ENCODE data around the gene E4F1.

Gene E4F1

DNA sequence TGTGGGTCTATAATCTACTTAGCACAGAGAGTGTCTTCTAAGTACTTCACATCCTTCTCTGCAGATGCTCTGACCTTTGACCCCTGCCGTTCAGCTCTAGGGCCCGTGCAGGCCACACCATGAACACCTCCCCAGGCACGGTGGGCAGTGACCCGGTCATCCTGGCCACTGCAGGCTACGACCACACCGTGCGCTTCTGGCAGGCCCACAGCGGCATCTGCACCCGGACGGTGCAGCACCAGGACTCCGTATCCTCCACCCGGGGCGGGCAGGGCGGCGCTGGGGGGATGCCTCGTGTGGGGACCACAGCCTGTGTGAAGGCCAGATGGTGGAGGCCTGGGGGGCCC lies 17.5 kb upstream of the E4F1 start:
- no peak for DNase-seq (ENCODE audit: extremely low read depth, low read depth)
- H3K4me3 ChIP-seq (replicated peaks; ENCODE audit: low read depth, low read length) = peak overlapping the region; percentile 84
- TF ChIP-seq, protein P1, sequence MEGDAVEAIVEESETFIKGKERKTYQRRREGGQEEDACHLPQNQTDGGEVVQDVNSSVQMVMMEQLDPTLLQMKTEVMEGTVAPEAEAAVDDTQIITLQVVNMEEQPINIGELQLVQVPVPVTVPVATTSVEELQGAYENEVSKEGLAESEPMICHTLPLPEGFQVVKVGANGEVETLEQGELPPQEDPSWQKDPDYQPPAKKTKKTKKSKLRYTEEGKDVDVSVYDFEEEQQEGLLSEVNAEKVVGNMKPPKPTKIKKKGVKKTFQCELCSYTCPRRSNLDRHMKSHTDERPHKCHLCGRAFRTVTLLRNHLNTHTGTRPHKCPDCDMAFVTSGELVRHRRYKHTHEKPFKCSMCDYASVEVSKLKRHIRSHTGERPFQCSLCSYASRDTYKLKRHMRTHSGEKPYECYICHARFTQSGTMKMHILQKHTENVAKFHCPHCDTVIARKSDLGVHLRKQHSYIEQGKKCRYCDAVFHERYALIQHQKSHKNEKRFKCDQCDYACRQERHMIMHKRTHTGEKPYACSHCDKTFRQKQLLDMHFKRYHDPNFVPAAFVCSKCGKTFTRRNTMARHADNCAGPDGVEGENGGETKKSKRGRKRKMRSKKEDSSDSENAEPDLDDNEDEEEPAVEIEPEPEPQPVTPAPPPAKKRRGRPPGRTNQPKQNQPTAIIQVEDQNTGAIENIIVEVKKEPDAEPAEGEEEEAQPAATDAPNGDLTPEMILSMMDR (IDR thresholded peaks at IDR 0.05; ENCODE audit: low read depth, low read length, missing control alignments) = no peak

DNA sequence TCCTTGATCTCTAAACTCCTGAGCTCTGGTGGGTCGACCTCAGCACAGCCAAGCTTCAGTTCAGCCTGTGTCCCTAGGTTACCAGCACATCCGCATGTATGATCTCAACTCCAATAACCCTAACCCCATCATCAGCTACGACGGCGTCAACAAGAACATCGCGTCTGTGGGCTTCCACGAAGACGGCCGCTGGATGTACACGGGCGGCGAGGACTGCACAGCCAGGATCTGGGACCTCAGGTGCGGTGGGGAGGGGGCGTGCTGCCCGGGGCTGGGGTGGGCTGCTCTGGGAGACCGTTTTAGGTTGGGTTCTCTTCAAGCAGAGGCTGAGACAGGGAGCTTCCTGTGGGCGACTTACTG lies 17.0 kb upstream of the E4F1 start:
- TF ChIP-seq, protein P1 (IDR thresholded peaks at IDR 0.05; ENCODE audit: low read depth, low read length, missing control alignments) = no peak
- DNase-seq (ENCODE audit: extremely low read depth, low read depth) = no peak
- peak overlapping the region; percentile 84 for H3K4me3 ChIP-seq (replicated peaks; ENCODE audit: low read depth, low read length)

DNA sequence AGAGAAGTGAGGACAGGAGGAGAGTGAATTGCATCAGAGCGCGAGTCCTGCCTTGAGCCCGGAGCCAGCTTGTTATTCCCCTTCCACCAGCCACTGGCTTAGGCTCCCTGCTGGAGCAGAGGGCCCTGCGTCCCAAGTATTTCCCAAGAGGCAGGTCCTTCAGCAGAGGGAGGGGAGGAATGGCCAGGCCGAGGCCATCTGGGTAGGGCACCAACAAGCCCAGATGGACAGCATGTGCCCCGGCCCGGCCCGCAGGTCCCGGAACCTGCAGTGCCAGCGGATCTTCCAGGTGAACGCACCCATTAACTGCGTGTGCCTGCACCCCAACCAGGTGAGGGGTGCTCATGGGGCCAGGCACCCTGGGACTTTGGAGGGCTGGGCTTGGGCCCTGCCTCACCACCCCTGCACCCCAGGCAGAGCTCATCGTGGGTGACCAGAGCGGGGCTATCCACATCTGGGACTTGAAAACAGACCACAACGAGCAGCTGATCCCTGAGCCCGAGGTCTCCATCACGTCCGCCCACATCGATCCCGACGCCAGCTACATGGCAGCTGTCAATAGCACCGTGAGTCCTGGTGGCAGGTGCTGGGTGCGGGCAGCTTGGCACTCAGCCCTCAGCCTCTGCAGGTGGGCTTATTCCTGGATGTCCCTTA lies 16.5 kb upstream of the E4F1 start:
- H3K4me3 ChIP-seq (replicated peaks; ENCODE audit: low read depth, low read length) = peak overlapping the region; percentile 84
- DNase-seq (ENCODE audit: extremely low read depth, low read depth) = no peak
- TF ChIP-seq, protein P1 (IDR thresholded peaks at IDR 0.05; ENCODE audit: low read depth, low read length, missing control alignments) = no peak

DNA sequence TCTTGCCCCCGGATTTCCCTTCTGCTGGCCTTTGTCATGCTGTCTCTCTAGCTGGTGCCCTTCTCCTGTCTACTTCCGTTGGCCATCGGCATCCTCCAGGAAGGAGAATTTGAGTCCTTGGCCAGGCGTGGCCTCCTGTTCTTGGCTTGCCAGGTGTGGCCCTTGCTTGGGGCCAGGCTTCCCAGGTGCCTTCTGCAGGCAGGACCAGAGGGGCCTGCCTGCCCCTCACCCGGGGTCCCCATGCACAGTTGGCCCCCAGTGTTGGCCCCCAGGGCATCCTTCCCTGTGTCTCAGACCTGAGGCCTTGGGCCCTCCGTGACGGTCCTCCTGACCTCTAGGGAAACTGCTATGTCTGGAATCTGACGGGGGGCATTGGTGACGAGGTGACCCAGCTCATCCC lies 15.5 kb upstream of the E4F1 start:
- TF ChIP-seq, protein P1 (IDR thresholded peaks at IDR 0.05; ENCODE audit: low read depth, low read length, missing control alignments) = no peak

DNA sequence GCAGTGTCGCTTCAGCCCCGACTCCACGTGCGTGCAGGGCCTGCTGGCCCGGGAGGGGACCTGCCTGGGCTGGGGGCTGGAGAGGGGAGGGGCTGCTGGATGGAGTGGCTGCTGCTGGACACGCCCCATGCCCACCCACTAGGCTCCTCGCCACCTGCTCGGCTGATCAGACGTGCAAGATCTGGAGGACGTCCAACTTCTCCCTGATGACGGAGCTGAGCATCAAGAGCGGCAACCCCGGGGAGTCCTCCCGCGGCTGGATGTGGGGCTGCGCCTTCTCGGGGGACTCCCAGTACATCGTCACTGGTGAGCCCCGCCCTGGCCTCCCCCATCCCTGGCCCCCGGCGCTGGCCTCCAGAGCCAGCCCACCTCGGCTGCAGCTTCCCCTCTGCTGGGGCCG lies 15.1 kb upstream of the E4F1 start:
- DNase-seq (ENCODE audit: extremely low read depth, low read depth) = no peak
- TF ChIP-seq, protein P1 (IDR thresholded peaks at IDR 0.05; ENCODE audit: low read depth, low read length, missing control alignments) = no peak
- no peak overlapping the region for H3K4me3 ChIP-seq (replicated peaks; ENCODE audit: low read depth, low read length)

More for the DNA sequence above, 15.5 kb upstream of the E4F1 start:
- no peak for DNase-seq (ENCODE audit: extremely low read depth, low read depth)
- no peak overlapping the region for H3K4me3 ChIP-seq (replicated peaks; ENCODE audit: low read depth, low read length)

DNA sequence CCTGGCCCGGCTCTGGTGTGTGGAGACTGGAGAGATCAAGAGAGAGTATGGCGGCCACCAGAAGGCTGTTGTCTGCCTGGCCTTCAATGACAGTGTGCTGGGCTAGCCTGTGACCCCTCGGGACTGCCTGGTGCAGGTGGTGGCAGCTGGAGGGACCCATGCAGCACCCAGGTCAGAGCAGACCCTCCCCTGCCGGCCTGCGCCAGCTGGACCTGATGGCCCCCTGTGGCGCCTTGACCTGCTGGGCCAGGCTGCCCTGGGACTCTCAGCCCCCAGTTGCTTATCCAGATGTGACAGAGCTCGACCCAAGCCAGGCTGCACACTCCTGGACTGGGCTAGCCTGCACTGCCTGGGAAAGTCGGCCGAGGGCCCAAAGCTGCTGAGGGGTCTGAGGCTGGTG lies 14.6 kb upstream of the E4F1 start:
- DNase-seq (ENCODE audit: extremely low read depth, low read depth) = no peak

More for the DNA sequence above, 14.6 kb upstream of the E4F1 start:
- TF ChIP-seq, protein P1 (IDR thresholded peaks at IDR 0.05; ENCODE audit: low read depth, low read length, missing control alignments) = no peak
- no peak overlapping the region for H3K4me3 ChIP-seq (replicated peaks; ENCODE audit: low read depth, low read length)

All from HFF-Myc (cell line).